HepG2 (cell line): ENCODE results near the gene IL17C. TPM values are rescaled to one million over a fixed set of nuclear protein-coding genes. Genes with fewer than 3 reads are reported as not detected.

Source experiments
- ATAC-seq: fragments of 200-7000 bp; cut with Tn5 transposase; 3 replicates; pipeline ENCODE4 v1.9.1; 2020; ENCODE audit warnings: mild to moderate bottlenecking, moderate library complexity
- BruUV-seq: library from RNA; stranded (reverse); fragments of 400-500 nt; replicated peaks from 2 replicates; lab custom pipeline; 2021; lab: Mats Ljungman, UMichigan
- CTCF ChIA-PET: fragments of 300-600 bp; formaldehyde crosslinking; extraction: SDS; loops from one replicate; lab custom pipeline; 2021; ENCODE audit warnings: low total read pairs, inconsistent platforms, low intra/inter-chr PET ratio; lab: Yijun Ruan, JAX
- POLR2A ChIA-PET: fragments of 350-600 bp; sonication (Branson Sonifier 250); formaldehyde crosslinking; loops from one replicate; lab custom pipeline; 2020; ENCODE audit warnings: antibody characterized with exemption, inconsistent platforms; lab: Yijun Ruan, JAX
- DNase-seq: peaks from one replicate; pipeline ENCODE4 v3.0.0-alpha.2; 2015; ENCODE audit warnings: low spot score
- FAIRE-seq: peaks from 3 replicates; lab custom pipeline; 2011; peaks lifted over from hg19 to GRCh38; lab: Jason Lieb, UNC
- H2AFZ ChIP-seq: one replicate; pipeline ENCODE4 v1.6.1; 2011; ENCODE audit warnings: low read length, inconsistent platforms
- H3K27ac ChIP-seq: fragments of 300-600 bp; 3 replicates; pipeline ENCODE4 v1.8.0; 2011; ENCODE audit warnings: mixed run types, mild to moderate bottlenecking, mixed read lengths, low read length, inconsistent platforms; ENCODE audit not compliant: insufficient read depth; ENCODE audit errors: extremely low read length
- H3K27me3 ChIP-seq, 2 experiments: fragments of 200-600 bp in 1 of 2; 2 replicates in 1 of 2; 3 replicates in 1 of 2; pipeline versions ENCODE4 v1.6.0 to v1.8.0; 2011; ENCODE audit warnings: low read length in 2 of 2, mild to moderate bottlenecking in 2 of 2, moderate library complexity in 2 of 2, inconsistent platforms in 1 of 2; ENCODE audit not compliant: insufficient read depth in 2 of 2, control insufficient read depth in 1 of 2
- H3K36me3 ChIP-seq, 2 experiments: fragments of 200-600 bp in 1 of 2; replicated peaks in 1 of 2; 2 replicates in 1 of 2; 3 replicates in 1 of 2; pipeline versions ENCODE4 v1.5.1 to v1.8.0; 2011; ENCODE audit warnings: low read length in 2 of 2, inconsistent platforms in 1 of 2; ENCODE audit not compliant: insufficient read depth in 2 of 2, control insufficient read depth in 1 of 2
- H3K4me1 ChIP-seq: 2 replicates; pipeline ENCODE4 v1.5.1; 2012; ENCODE audit warnings: low read length, inconsistent platforms; ENCODE audit not compliant: insufficient read depth
- H3K4me2 ChIP-seq: 2 replicates; pipeline ENCODE4 v1.6.0; 2011; ENCODE audit warnings: low read depth, low read length, inconsistent platforms
- H3K4me3 ChIP-seq, 3 experiments: fragments of 200-600 bp in 1 of 3; sonication (generic), shearing (Covaris generic) in 1 of 3; replicated peaks in 1 of 3; 2 replicates each; pipeline ENCODE4 v1.5.1; 2011 to 2016; ENCODE audit warnings: low read length in 3 of 3, inconsistent platforms in 2 of 3, low read depth in 2 of 3, mild to moderate bottlenecking in 2 of 3, control low read depth in 1 of 3, mixed read lengths in 1 of 3; ENCODE audit not compliant: insufficient read depth in 1 of 3
- H3K79me2 ChIP-seq: one replicate; pipeline ENCODE4 v1.6.1; 2011; ENCODE audit warnings: low read length, inconsistent platforms; ENCODE audit not compliant: insufficient read depth
- H3K9ac ChIP-seq: 2 replicates; pipeline ENCODE4 v1.6.0; 2011; ENCODE audit warnings: mild to moderate bottlenecking, low read depth, low read length, inconsistent platforms; ENCODE audit not compliant: insufficient read depth
- H3K9me3 ChIP-seq: 2 replicates; pipeline ENCODE4 v1.5.1; 2012; ENCODE audit warnings: mild to moderate bottlenecking, low read length
- H4K20me1 ChIP-seq: 2 replicates; pipeline ENCODE4 v1.6.0; 2011; ENCODE audit warnings: inconsistent platforms, mild to moderate bottlenecking, low read length, moderate library complexity; ENCODE audit not compliant: insufficient read depth
- AGO1 ChIP-seq: fragments of 200-400 bp; formaldehyde crosslinking; IDR thresholded peaks from 2 replicates; pipeline ENCODE4 v1.6.1; 2017; ENCODE audit warnings: mild to moderate bottlenecking, low read depth, low read length, moderate library complexity; ENCODE audit not compliant: poor library complexity, severe bottlenecking
- ARNTL ChIP-seq: sonication (generic); formaldehyde crosslinking; IDR thresholded peaks from 2 replicates; pipeline ENCODE4 v1.4.0; 2020; ENCODE audit warnings: mild to moderate bottlenecking, missing genetic modification reagents
- BHLHE40 ChIP-seq: IDR thresholded peaks from 2 replicates; pipeline ENCODE4 v1.6.1; 2011; ENCODE audit warnings: low read length, improper control_type of control experiment
- GABPA ChIP-seq, 2 experiments: IDR thresholded peaks; 2 replicates each; pipeline ENCODE4 v1.6.1; 2011 to 2016; ENCODE audit warnings: low read depth in 2 of 2, low read length in 1 of 2, missing biosample characterization in 1 of 2, missing genetic modification characterization in 1 of 2
- IRF2 ChIP-seq: IDR thresholded peaks from 2 replicates; pipeline ENCODE4 v1.6.1; 2018; ENCODE audit warnings: missing genetic modification reagents, missing compliant biosample characterization
- MIER3 ChIP-seq: IDR thresholded peaks from 2 replicates; pipeline ENCODE4 v1.6.1; 2016; ENCODE audit warnings: missing compliant biosample characterization, borderline replicate concordance
- PHF8 ChIP-seq: sonication (generic); formaldehyde crosslinking; IDR thresholded peaks from 2 replicates; pipeline ENCODE4 v1.5.0; 2020; ENCODE audit warnings: missing genetic modification reagents
- RBFOX2 ChIP-seq: fragments of 200-400 bp; formaldehyde crosslinking; IDR thresholded peaks from 2 replicates; pipeline ENCODE4 v1.6.1; 2017; ENCODE audit warnings: low read depth, mild to moderate bottlenecking, low read length
- RXRB ChIP-seq: IDR thresholded peaks from 2 replicates; pipeline ENCODE4 v1.6.1; 2016; ENCODE audit warnings: borderline replicate concordance, missing genetic modification reagents, missing compliant biosample characterization
- TBP ChIP-seq: sonication (generic); formaldehyde crosslinking; IDR thresholded peaks from 2 replicates; pipeline ENCODE4 v1.5.0; 2020; ENCODE audit warnings: missing genetic modification reagents
- U2AF1 ChIP-seq: fragments of 200-400 bp; formaldehyde crosslinking; optimal IDR thresholded peaks from 2 replicates; pipeline ENCODE3; 2017; ENCODE audit warnings: mild to moderate bottlenecking, low read depth, low read length
- ZNF256 ChIP-seq: sonication (generic); formaldehyde crosslinking; conservative IDR thresholded peaks from 2 replicates; pipeline ENCODE4 v1.4.0; 2020; ENCODE audit warnings: missing genetic modification reagents
- WGBS: methylation state at CpG from one replicate; pipeline ENCODE4 v1.1.6; 2017; ENCODE audit warnings: low lambda C conversion rate; 5-methylcytosine and 5-hydroxymethylcytosine counted together
- in situ Hi-C: cut with HindIII; loops from 2 replicates; pipeline ENCODE4 v1.10.0; 2017; ENCODE audit warnings: low pct_unique_long_range_greater_than_20kb; ENCODE audit not compliant: extremely low pct_ligation_motif_present
- intact Hi-C: fragments of 100-400 bp; cut with micrococcal nuclease; formaldehyde crosslinking; loops from one replicate; pipeline ENCODE4 v1.10.0; 2022; ENCODE audit not compliant: unreplicated experiment
- polyA plus RNA-seq, 8 experiments: library from polyadenylated mRNA; depleted of rRNA in 3 of 8; stranded (reverse) in 7 of 8; unstranded in 1 of 8; fragments of >200 nt; fragmentation: Illumina TruSeq in 4 of 8; extraction: Trizol in 4 of 8; gene quantifications; 2 replicates each; pipeline versions ENCODE4 v1.2.1 to v1.2.3, GENCODE V29; 2011 to 2016; ENCODE audit warnings: low read depth in 4 of 8, missing spikeins in 1 of 8, mixed read lengths in 1 of 8; ENCODE audit not compliant: insufficient read depth in 1 of 8
- total RNA-seq, 5 experiments: library from RNA; depleted of rRNA; stranded (reverse); fragments of >200 nt; fragmentation: Illumina TruSeq; extraction: Trizol; gene quantifications; 2 replicates each; pipeline ENCODE4 v1.2.3, GENCODE V29; 2016; ENCODE audit warnings: low read depth in 1 of 5
- TF ChIP-seq, protein P1 (sequence below): sonication (generic); formaldehyde crosslinking; IDR thresholded peaks from 2 replicates; pipeline ENCODE4 v1.4.0; 2020; ENCODE audit warnings: missing genetic modification reagents

IL17C gene
- total and polyA plus RNA-seq, 2 of the 13 experiments (the other 11 are each of a cell fraction or from before 2014, with no cell fraction given) = not detected

DNA sequence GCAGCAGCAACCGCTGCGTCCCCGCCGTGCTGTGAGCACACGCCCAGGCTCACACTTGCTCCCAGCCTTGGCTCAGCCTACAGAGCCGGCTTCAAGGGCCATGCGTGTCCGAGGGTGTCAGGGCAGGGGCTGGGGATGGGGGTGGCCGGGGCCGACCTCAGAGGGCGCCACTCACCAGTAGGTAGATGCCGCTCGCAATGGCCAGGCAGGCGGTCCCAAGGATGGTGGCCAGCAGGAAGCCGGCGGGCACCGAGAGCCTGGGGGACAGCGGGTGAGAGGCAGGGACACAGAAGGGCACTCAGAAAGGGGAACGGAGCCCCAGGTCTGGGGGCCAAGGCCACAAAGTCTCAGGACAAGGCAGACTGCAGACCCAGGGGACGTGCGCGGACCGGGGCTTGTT lies 7.6 kb downstream of the IL17C start:
- ChIA-PET POLR2A (no interaction called here), CTCF (no interaction called here)
- no peak overlapping the region for H2AFZ ChIP-seq
- no peak for ATAC-seq
- no TSS peak for BruUV-seq
- H3K27ac ChIP-seq = no peak overlapping the region
- no peak overlapping the region for H3K4me2 ChIP-seq
- no peak for DNase-seq
- H3K9ac ChIP-seq = no peak overlapping the region
- FAIRE-seq = no peak
- no peak overlapping the region for H3K4me3 ChIP-seq
- in situ Hi-C loops = no loop called here
- intact Hi-C loops = no loop called here
- 98% methylated on average over 23 of the region's 23 CpGs for WGBS
- peaks cover 18% of the 10 kb centered on the region for H3K4me1 ChIP-seq
- peaks cover 18% of the 10 kb centered on the region; the same call in 1 of the 2 replicates for H4K20me1 ChIP-seq
- TF ChIP-seq RXRB (no peak), RBFOX2 (peak; percentile 15; the same call in 1 of the 2 replicates), ZNF256 (CRISPR knock-in tag) (no peak), ARNTL (CRISPR knock-in tag) (no peak), IRF2 (CRISPR knock-in tag) (no peak), MIER3 (CRISPR knock-in tag) (no peak), BHLHE40 (no peak), PHF8 (no peak), U2AF1 (no peak), AGO1 (peak; percentile 6), TBP (CRISPR knock-in tag) (no peak), GABPA (IDR thresholded peaks at IDR 0.05; ENCODE audit: low read depth, low read length) (0 out of 2 replicates have a peak, but pooled peaks have one; percentile 12), GABPA (CRISPR knock-in tag; IDR thresholded peaks at IDR 0.05; ENCODE audit: low read depth) (no peak)
- TF ChIP-seq, protein P1, sequence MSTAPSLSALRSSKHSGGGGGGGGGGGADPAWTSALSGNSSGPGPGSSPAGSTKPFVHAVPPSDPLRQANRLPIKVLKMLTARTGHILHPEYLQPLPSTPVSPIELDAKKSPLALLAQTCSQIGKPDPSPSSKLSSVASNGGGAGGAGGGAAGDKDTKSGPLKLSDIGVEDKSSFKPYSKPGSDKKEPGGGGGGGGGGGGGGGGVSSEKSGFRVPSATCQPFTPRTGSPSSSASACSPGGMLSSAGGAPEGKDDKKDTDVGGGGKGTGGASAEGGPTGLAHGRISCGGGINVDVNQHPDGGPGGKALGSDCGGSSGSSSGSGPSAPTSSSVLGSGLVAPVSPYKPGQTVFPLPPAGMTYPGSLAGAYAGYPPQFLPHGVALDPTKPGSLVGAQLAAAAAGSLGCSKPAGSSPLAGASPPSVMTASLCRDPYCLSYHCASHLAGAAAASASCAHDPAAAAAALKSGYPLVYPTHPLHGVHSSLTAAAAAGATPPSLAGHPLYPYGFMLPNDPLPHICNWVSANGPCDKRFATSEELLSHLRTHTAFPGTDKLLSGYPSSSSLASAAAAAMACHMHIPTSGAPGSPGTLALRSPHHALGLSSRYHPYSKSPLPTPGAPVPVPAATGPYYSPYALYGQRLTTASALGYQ (CRISPR knock-in tag) = no peak
- H3K9me3 ChIP-seq = no peaks in the 10 kb centered on the region
- H3K79me2 ChIP-seq = peaks cover 18% of the 10 kb centered on the region
- H3K27me3 ChIP-seq = peaks cover 0 to 2% of the 10 kb centered on the region in 2 experiments; a peak in 1 of 5 replicates
- H3K36me3 ChIP-seq = peaks cover 0 to 5% of the 10 kb centered on the region in 2 experiments; a peak in 2 of 5 replicates
